ENCODE results near the gene PAPOLB.
A peak's percentile ranks its signal among the peaks of the same experiment; 100 is the strongest.

PAPOLB gene

GRCh38 chr7:4824120-4824775 lies 37.6 kb downstream of the PAPOLB start:
- no peak for DNase-seq (ENCODE audit: low read depth)

- DNase-seq (ENCODE audit: low read depth), result no peak
Measured at GRCh38 chr7:4823441-4824119, 38.2 kb downstream of the PAPOLB start.

GRCh38 chr7:4822677-4823076 lies 39.2 kb downstream of the PAPOLB start:
- DNase-seq (ENCODE audit: low read depth), result no peak

- DNase-seq (ENCODE audit: low read depth), result no peak
Measured at GRCh38 chr7:4820967-4821471, 40.8 kb downstream of the PAPOLB start.

GRCh38 chr7:4820405-4820966 lies 41.3 kb downstream of the PAPOLB start:
- no peak for DNase-seq (ENCODE audit: low read depth)

GRCh38 chr7:4819560-4820404 lies 42.0 kb downstream of the PAPOLB start:
- no peak for DNase-seq (ENCODE audit: low read depth)

GRCh38 chr7:4818000-4818794 lies 43.6 kb downstream of the PAPOLB start:
- DNase-seq (ENCODE audit: low read depth), result no peak

GRCh38 chr7:4817178-4817901 lies 44.5 kb downstream of the PAPOLB start:
- DNase-seq (ENCODE audit: low read depth), result no peak

- no peak for DNase-seq (ENCODE audit: low read depth)
Measured at GRCh38 chr7:4816419-4817080, 45.3 kb downstream of the PAPOLB start.

- no peak for DNase-seq (ENCODE audit: low read depth)
Measured at GRCh38 chr7:4815609-4816418, 46.0 kb downstream of the PAPOLB start.

- no peak for DNase-seq (ENCODE audit: low read depth)
Measured at GRCh38 chr7:4815121-4815520, 46.7 kb downstream of the PAPOLB start.

- DNase-seq (ENCODE audit: low read depth), result no peak
Measured at GRCh38 chr7:4814433-4814832, 47.4 kb downstream of the PAPOLB start.

- DNase-seq (ENCODE audit: low read depth), result no peak
Measured at GRCh38 chr7:4809666-4810065, 52.2 kb downstream of the PAPOLB start.

- DNase-seq (ENCODE audit: low read depth), result peak; percentile 11
Measured at GRCh38 chr7:4809091-4809591, 52.7 kb downstream of the PAPOLB start.

GRCh38 chr7:4808565-4808964 lies 53.3 kb downstream of the PAPOLB start:
- no peak for DNase-seq (ENCODE audit: low read depth)

- no peak for DNase-seq (ENCODE audit: low read depth)
Measured at GRCh38 chr7:4808026-4808425, 53.8 kb downstream of the PAPOLB start.

All from activated T-cell treated with anti-CD3 and anti-CD28 coated beads for 24 hours (primary cell).